NCI-H748 treated with DMSO at 0.1 percent for 48 hours (cell line): Measurements from ENCODE around the gene MRPS10.
A peak's percentile ranks its signal among the peaks of the same experiment; 100 is the strongest.
"Not testable (repeated sequence)": the region's sequence is repeated elsewhere in the genome, so short reads cannot be mapped to it uniquely, and the experiment has no call there.

ENCODE experiments used
- DNase-seq: peaks from one replicate; lab custom pipeline; 2025; lab: John Stamatoyannopoulos, UW

Gene MRPS10

GRCh38 chr6:42176981-42177380 is 40.7 kb downstream of the MRPS10 start:
- no peak for DNase-seq

- DNase-seq: no peak
These were observed 41.8 kb downstream of the MRPS10 start for GRCh38 chr6:42175860-42176259.

- DNase-seq: no peak
These were observed 44.6 kb downstream of the MRPS10 start, which contains the start of gene GUCA1A for GRCh38 chr6:42173101-42173500. Gene GUCA1A, plus strand, starts transcription at chr6:42173364. Its CDS starts 250 bp downstream, at chr6:42173614.

GRCh38 chr6:42171813-42172581 is 45.7 kb downstream of the MRPS10 start:
- DNase-seq: peak; percentile 16

- DNase-seq: not testable (repeated sequence)
These were observed 47.9 kb downstream of the MRPS10 start for GRCh38 chr6:42169780-42170179.

- no peak for DNase-seq
These were observed 49.0 kb downstream of the MRPS10 start for GRCh38 chr6:42168650-42169049.

GRCh38 chr6:42166444-42167141 is 51.1 kb downstream of the MRPS10 start:
- DNase-seq: peak; percentile 83

- DNase-seq: no peak
These were observed 52.6 kb downstream of the MRPS10 start for GRCh38 chr6:42165016-42165415.

GRCh38 chr6:42163981-42164380 is 53.7 kb downstream of the MRPS10 start:
- no peak for DNase-seq

GRCh38 chr6:42162812-42163211 is 54.8 kb downstream of the MRPS10 start:
- DNase-seq: no peak

GRCh38 chr6:42162384-42162783 is 55.3 kb downstream of the MRPS10 start:
- no peak for DNase-seq

- DNase-seq: no peak
These were observed 58.1 kb downstream of the MRPS10 start for GRCh38 chr6:42159431-42160024.

- DNase-seq: no peak
These were observed 59.0 kb downstream of the MRPS10 start for GRCh38 chr6:42158631-42159030.

GRCh38 chr6:42158011-42158410 is 59.6 kb downstream of the MRPS10 start:
- no peak for DNase-seq
